Measurements from ENCODE around the gene THSD4. TPM values are rescaled to one million over a fixed set of nuclear protein-coding genes. Genes with fewer than 3 reads are reported as not detected.

The THSD4 gene
- polyA plus RNA-seq, 2 of the 4 experiments (the other 2 are of a cell fraction) = 15.8 to 40.7 TPM

- TF ChIP-seq, protein P1, sequence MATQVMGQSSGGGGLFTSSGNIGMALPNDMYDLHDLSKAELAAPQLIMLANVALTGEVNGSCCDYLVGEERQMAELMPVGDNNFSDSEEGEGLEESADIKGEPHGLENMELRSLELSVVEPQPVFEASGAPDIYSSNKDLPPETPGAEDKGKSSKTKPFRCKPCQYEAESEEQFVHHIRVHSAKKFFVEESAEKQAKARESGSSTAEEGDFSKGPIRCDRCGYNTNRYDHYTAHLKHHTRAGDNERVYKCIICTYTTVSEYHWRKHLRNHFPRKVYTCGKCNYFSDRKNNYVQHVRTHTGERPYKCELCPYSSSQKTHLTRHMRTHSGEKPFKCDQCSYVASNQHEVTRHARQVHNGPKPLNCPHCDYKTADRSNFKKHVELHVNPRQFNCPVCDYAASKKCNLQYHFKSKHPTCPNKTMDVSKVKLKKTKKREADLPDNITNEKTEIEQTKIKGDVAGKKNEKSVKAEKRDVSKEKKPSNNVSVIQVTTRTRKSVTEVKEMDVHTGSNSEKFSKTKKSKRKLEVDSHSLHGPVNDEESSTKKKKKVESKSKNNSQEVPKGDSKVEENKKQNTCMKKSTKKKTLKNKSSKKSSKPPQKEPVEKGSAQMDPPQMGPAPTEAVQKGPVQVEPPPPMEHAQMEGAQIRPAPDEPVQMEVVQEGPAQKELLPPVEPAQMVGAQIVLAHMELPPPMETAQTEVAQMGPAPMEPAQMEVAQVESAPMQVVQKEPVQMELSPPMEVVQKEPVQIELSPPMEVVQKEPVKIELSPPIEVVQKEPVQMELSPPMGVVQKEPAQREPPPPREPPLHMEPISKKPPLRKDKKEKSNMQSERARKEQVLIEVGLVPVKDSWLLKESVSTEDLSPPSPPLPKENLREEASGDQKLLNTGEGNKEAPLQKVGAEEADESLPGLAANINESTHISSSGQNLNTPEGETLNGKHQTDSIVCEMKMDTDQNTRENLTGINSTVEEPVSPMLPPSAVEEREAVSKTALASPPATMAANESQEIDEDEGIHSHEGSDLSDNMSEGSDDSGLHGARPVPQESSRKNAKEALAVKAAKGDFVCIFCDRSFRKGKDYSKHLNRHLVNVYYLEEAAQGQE (IDR thresholded peaks at IDR 0.05) = no peak
- TF ChIP-seq EHF (CRISPR knock-in tag; IDR thresholded peaks at IDR 0.05) = no peak
- no peak for TF ChIP-seq FOXS1 (CRISPR knock-in tag; IDR thresholded peaks at IDR 0.05)
These were observed 235.5 kb downstream of the THSD4 start (continued) for GRCh38 chr15:71350622-71351378.

DNA sequence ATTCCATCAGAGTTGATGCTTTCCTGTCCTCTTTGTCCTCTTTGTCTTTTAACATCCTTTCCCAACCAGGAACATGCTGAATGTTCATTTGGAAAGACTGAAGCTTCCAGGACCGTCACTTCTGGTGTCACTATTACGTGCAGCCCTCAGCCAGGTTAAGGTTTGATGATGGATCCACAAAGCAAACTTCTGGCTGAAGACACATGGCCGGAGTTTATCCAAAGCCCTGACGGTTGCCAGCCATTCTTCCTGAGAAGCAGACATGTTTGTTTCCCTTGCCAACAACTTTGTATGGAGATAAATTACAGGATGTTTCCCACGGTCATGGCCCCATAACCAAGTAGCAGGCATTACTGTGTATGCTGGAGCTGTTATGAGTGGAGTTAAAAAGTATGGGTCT is 236.9 kb downstream of the THSD4 start:
- FAIRE-seq = no peak
- ATAC-seq = no peak
- POLR2A ChIA-PET = no interaction called here
- Histone ChIP-seq H3K9me3 (no peaks in the 10 kb centered on the region), H3K4me3 (no peak overlapping the region), H3K4me2 (no peak overlapping the region), H3K4me1 (no peaks in the 10 kb centered on the region), H3K27ac (no peak overlapping the region)
- 93% methylated on average over 5 of the region's 5 CpGs for WGBS (ENCODE audit: missing lambda C conversion rate)
- DNase-seq (ENCODE audit: low read depth in 1 of 2, low spot score in 1 of 2) = no peak
- TF ChIP-seq HOXA7 (CRISPR knock-in tag; IDR thresholded peaks at IDR 0.05) (no peak), ATOH8 (CRISPR knock-in tag; IDR thresholded peaks at IDR 0.05; ENCODE audit: low read depth) (no peak), FOSB (CRISPR knock-in tag; IDR thresholded peaks at IDR 0.05) (no peak), RCOR1 (IDR thresholded peaks at IDR 0.05; ENCODE audit: low read depth, low read length) (no peak), TP53 (CRISPR knock-in tag; IDR thresholded peaks at IDR 0.05) (no peak), PBX3 (IDR thresholded peaks at IDR 0.05) (no peak), NR3C1 (IDR thresholded peaks at IDR 0.05) (no peak), ZC3H11A (IDR thresholded peaks at IDR 0.05) (no peak), BHLHE40 (IDR thresholded peaks at IDR 0.05; ENCODE audit: low read depth, low read length) (no peak), HOXB13 (CRISPR knock-in tag; IDR thresholded peaks at IDR 0.05; ENCODE audit: low read depth) (no peak), CEBPB (IDR thresholded peaks at IDR 0.05) (no peak)
- TF ChIP-seq, protein P1 (IDR thresholded peaks at IDR 0.05) = no peak
- CTCF ChIA-PET = interaction anchor here (0.6 kb wide), 1 partner anchor 242 kb away, joined by 3 read pairs; no protein-coding TSS in a partner anchor

All from A549 (cell line).